ENCODE measurements around the gene STX1B. TPM values are rescaled to one million over a fixed set of nuclear protein-coding genes. Genes with fewer than 3 reads are reported as not detected.

Gene STX1B
- total RNA-seq, 1 experiment from 2014 or later: 1.3 TPM

DNA sequence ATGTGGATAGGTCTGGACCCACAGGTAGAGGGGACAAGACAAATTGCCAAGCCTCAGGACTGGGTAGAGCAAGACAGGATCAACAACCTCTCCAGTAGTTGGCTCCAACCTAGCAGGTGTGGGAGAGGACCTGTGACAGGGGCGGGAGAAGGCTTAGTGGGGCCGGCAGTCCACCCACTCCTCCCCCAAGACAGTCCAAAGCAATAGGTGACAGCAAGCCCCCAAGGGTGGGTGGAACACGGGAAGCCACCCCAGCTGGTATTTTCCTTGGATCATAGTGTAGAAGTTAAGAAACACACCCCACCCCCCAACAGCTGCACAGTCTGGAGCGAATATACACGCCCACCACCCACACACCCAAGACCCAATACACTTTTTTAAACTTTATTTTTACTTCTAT is 18.8 kb upstream of the STX1B start:
- peaks cover 23% of the 10 kb centered on the region for H3K36me3 Mint-ChIP-seq (ENCODE audit: insufficient read depth, unreplicated experiment)
- no peak for DNase-seq
- BruUV-seq (replicated peaks): no TSS peak
- no peak overlapping the region for H3K4me3 Mint-ChIP-seq (ENCODE audit: low read depth, unreplicated experiment)
- CTCF ChIA-PET: no interaction called here
- no peak overlapping the region for H3K27ac Mint-ChIP-seq (ENCODE audit: unreplicated experiment)
- TF ChIP-seq, protein P1, sequence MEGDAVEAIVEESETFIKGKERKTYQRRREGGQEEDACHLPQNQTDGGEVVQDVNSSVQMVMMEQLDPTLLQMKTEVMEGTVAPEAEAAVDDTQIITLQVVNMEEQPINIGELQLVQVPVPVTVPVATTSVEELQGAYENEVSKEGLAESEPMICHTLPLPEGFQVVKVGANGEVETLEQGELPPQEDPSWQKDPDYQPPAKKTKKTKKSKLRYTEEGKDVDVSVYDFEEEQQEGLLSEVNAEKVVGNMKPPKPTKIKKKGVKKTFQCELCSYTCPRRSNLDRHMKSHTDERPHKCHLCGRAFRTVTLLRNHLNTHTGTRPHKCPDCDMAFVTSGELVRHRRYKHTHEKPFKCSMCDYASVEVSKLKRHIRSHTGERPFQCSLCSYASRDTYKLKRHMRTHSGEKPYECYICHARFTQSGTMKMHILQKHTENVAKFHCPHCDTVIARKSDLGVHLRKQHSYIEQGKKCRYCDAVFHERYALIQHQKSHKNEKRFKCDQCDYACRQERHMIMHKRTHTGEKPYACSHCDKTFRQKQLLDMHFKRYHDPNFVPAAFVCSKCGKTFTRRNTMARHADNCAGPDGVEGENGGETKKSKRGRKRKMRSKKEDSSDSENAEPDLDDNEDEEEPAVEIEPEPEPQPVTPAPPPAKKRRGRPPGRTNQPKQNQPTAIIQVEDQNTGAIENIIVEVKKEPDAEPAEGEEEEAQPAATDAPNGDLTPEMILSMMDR (IDR thresholded peaks at IDR 0.05; ENCODE audit: unreplicated experiment): no peak
- no peaks in the 10 kb centered on the region for H3K27me3 Mint-ChIP-seq (ENCODE audit: unreplicated experiment)
- H3K9me3 Mint-ChIP-seq (ENCODE audit: low read depth, unreplicated experiment): no peaks in the 10 kb centered on the region
- intact Hi-C loops (cut with micrococcal nuclease; ENCODE audit: unreplicated experiment): no loop called here
- H3K4me1 Mint-ChIP-seq (ENCODE audit: low read depth, unreplicated experiment): peaks cover 8% of the 10 kb centered on the region

DNA sequence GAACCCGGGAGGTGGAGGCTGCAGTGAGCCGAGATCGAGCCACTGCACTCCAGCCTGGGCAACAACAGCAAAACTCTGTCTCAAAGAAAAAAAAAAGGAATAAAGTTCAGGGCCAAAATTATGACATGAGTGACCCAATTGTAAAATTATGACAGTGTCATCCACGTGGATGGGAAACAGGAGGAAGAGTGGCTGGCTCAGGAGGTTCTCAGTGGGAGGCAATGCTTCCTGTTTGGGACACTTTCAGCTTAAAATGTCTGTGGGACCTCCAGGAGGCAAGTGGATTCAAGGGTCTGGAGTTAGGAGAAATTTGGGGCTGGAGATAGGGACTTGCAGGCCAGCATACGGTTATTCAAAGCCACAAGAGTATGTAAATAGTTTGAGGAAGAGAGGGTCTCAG is 14.9 kb upstream of the STX1B start:
- Mint-ChIP-seq H3K36me3 (ENCODE audit: insufficient read depth, unreplicated experiment) (no peaks in the 10 kb centered on the region), H3K27me3 (ENCODE audit: unreplicated experiment) (no peaks in the 10 kb centered on the region), H3K4me3 (ENCODE audit: low read depth, unreplicated experiment) (no peak overlapping the region), H3K9me3 (ENCODE audit: low read depth, unreplicated experiment) (no peaks in the 10 kb centered on the region), H3K4me1 (ENCODE audit: low read depth, unreplicated experiment) (peaks cover 8% of the 10 kb centered on the region), H3K27ac (ENCODE audit: unreplicated experiment) (no peak overlapping the region)
- TF ChIP-seq, protein P1 (IDR thresholded peaks at IDR 0.05; ENCODE audit: unreplicated experiment): no peak
- CTCF ChIA-PET: no interaction called here
- no TSS peak for BruUV-seq (replicated peaks)
- DNase-seq: no peak
- intact Hi-C loops (cut with micrococcal nuclease; ENCODE audit: unreplicated experiment): no loop called here

DNA sequence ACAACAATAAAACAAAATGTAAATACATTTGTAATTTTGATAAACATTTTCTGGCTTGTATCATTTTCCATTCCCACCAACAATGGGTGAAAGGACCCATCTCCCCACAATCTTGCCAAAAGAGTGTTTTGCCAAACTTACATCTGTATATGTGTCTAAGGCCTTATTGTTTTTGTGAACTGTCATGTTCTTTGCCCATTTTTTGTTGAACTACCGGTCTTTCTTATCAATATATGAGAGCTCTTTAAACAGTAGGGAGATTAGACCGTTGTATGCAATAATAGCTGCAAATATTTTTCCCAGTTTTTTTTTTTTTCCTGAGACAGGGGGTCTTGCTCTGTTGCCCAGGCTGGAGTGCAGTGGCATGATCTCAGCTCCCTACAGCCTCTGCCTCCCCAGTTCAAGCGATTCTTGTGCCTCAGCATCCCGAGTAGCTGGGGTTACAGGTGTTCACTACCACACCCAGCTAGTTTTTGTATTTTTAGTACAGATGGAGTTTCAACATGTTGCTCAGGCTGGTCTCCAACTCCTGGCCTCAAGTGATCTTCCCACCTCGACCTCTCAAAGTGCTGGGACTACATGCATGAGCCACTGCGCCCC is 13.3 kb upstream of the STX1B start:
- TF ChIP-seq, protein P1 (IDR thresholded peaks at IDR 0.05; ENCODE audit: unreplicated experiment): no peak
- no peak for DNase-seq
- H3K4me1 Mint-ChIP-seq (ENCODE audit: low read depth, unreplicated experiment): peaks cover 8% of the 10 kb centered on the region
- no peaks in the 10 kb centered on the region for H3K27me3 Mint-ChIP-seq (ENCODE audit: unreplicated experiment)
- intact Hi-C loops (cut with micrococcal nuclease; ENCODE audit: unreplicated experiment): no loop called here
- BruUV-seq (replicated peaks): no TSS peak
- H3K9me3 Mint-ChIP-seq (ENCODE audit: low read depth, unreplicated experiment): no peaks in the 10 kb centered on the region
- no peaks in the 10 kb centered on the region for H3K36me3 Mint-ChIP-seq (ENCODE audit: insufficient read depth, unreplicated experiment)
- CTCF ChIA-PET: interaction anchor here (0.7 kb wide), 1 partner anchor 10 kb away, joined by 4 read pairs; the partner anchor contains the start of gene STX4
- no peak overlapping the region for H3K27ac Mint-ChIP-seq (ENCODE audit: unreplicated experiment)
- no peak overlapping the region for H3K4me3 Mint-ChIP-seq (ENCODE audit: low read depth, unreplicated experiment)

DNA sequence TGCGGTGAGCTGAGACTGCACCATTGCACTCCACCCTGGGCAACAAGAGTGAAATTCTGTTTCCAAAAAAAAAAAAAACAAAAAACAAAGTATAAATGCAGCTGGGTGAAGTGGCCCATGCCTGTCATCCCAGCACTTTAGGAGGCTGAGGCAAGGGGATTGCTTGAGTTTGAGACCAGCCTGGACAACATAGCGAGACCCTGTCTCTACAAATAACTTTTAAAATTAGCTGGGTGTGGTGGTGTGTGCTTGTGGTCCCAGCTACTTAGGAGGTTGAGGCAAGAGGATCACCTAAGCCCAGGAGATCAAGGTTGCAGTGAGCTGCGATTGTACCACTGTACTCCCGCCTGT is 12.8 kb upstream of the STX1B start:
- intact Hi-C loops (cut with micrococcal nuclease; ENCODE audit: unreplicated experiment): no loop called here
- peaks cover 8% of the 10 kb centered on the region for H3K4me1 Mint-ChIP-seq (ENCODE audit: low read depth, unreplicated experiment)
- no peaks in the 10 kb centered on the region for H3K36me3 Mint-ChIP-seq (ENCODE audit: insufficient read depth, unreplicated experiment)
- no peak overlapping the region for H3K4me3 Mint-ChIP-seq (ENCODE audit: low read depth, unreplicated experiment)
- CTCF ChIA-PET: interaction anchor here (0.7 to 0.8 kb wide), 3 partner anchors 10 to 420 kb away, joined by 3 to 4 read pairs (median 4); partner anchors contain the start of genes STX4 and ZNF843
- no peak overlapping the region for H3K27ac Mint-ChIP-seq (ENCODE audit: unreplicated experiment)
- no peaks in the 10 kb centered on the region for H3K9me3 Mint-ChIP-seq (ENCODE audit: low read depth, unreplicated experiment)
- H3K27me3 Mint-ChIP-seq (ENCODE audit: unreplicated experiment): no peaks in the 10 kb centered on the region
- no peak for DNase-seq
- no TSS peak for BruUV-seq (replicated peaks)
- TF ChIP-seq, protein P1 (IDR thresholded peaks at IDR 0.05; ENCODE audit: unreplicated experiment): no peak
